HUDEP-2 (cell line): ENCODE results near the gene MAP6.
"Not testable (repeated sequence)": the region's sequence is repeated elsewhere in the genome, so short reads cannot be mapped to it uniquely, and the experiment has no call there.

Experiments used
- DNase-seq, 76 experiments: peaks; one replicate each; lab custom pipeline; 2025; ENCODE audit not compliant: unreplicated experiment in 76 of 76; lab: John Stamatoyannopoulos, UW

MAP6 gene

DNA sequence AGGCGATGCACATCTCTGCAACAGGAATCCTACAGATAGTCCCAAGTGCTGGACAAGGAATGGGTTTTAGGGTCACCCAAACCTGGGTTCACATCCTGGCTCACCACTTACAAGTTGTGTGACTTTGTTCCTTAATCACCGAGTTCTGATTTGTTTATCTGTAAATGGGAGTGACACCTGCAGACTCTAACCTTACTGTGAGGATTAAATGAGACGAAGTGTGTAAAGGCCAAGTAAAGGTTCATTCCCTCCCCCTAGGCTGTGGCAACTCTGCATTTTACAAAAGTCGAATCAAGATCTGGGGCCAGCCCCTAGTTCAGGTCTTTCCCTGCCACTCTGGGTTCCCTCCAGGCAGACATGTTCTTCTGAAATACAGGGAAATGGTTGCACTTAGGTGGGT is 71.9 kb downstream of the MAP6 start:
- DNase-seq: no peak

DNA sequence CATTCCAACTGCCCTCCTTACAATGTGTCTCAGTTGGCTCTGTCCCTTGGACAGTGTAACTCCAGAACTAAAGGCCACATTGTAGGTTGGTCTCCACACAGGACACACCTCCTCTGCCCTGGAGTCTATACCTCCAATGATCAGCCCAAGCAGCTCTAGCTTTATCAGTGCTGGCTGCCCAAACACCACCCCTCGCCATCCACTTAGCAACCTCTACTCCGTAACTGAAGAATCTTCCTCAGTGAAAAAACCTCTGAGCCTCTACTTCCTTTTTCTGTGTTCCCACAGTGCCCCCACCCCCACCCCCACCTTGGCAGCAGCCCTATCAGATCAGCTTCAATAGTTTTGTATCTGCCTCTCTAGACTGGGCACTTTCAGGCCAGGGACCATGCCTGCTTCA is 73.4 kb downstream of the MAP6 start:
- DNase-seq: peak in 54 of 76 experiments; percentile 15 to 75 (median 40)

DNA sequence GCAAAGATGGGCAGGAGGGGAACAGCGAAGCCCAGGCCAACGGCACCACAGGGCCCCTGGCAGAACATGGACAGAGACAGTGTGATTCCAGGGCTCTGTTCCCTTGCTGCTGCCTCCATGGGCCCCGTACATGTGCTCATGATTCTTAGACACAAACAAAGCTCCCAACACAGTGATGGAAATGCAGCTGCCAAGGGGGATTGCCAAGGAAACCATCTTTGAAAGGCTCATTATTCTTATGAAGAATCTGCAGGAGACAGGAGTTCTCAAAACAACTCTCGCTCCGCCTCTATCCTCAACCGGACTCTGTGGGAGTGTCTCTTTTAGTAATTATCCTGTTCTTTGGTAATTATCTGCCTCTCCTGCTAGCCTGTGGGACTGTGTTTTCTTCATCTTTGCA is 74.6 kb downstream of the MAP6 start:
- no peak for DNase-seq

DNA sequence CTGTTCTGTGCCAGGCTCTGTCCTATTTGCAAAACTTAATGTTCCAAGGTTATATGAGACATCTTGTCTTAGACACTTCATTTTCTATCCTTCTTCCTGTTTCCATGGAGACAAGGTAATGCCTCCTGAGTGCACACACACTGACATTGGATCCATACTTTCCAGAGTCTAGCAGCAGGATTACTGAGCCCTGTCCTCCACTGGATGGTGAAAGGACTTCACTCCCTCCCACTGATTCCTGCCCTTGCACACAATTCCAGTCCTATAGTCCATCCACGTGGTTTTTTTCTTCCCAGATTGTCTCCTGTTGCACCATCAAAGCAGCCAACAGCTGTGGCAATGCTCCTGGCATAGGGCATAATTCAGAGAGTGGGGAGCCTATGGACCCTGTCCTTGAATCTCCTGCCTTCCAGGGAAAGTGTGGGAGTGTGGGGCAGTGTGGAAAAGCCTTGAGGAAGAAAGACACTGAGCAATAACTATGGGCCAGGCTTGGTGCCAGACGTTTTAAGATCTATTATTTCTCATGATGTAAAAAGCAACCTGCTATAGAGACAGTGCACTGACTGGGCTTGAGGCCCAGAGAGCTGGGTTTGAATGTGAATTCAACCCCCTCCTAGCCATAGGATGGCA is 75.4 kb downstream of the MAP6 start:
- DNase-seq: no peak

DNA sequence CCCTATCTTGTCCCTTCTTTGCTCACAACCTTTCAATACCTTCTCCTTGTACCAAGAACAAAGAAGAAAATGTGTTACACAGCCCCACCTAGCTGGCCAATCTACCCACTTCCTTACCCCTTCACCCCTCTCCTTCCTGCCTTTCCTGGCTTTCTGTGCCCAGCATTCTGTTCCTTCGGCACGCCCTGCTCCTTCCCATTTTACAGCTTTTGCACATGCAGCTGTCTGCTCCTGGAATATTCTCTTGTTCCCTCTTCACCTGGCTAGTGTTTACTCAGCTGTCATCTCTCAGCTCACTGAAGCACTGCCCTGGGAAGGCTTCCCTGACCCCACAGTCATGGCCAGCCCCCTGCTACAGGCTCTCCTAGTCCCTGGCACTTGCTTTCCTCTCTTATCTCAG is 76.1 kb downstream of the MAP6 start:
- peak in 1 of 76 experiments; percentile 7 for DNase-seq

DNA sequence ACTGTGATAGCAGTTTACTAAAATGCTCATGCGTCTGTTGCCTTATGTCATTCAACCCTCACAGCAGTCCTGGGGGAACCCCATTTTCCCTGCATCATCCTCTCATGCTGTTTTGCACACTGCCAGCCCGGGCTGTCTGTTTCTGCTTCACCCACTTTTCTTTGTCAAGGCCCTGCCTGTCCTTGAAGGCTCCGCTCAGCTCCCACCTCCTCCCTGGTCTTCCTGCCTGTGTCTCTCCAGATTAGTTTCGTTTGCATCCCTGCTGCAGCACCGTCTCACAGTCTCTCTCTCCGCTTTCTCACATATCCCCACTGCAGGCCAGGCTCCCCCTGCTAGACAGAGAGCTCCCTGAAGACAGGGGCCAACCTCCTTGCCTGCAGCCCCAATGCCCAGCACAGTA is 76.9 kb downstream of the MAP6 start:
- no peak for DNase-seq

GRCh38 chr11:75591371-75591770 is 77.5 kb downstream of the MAP6 start:
- DNase-seq: peak in 2 of 76 experiments; percentile 13 to 18

DNA sequence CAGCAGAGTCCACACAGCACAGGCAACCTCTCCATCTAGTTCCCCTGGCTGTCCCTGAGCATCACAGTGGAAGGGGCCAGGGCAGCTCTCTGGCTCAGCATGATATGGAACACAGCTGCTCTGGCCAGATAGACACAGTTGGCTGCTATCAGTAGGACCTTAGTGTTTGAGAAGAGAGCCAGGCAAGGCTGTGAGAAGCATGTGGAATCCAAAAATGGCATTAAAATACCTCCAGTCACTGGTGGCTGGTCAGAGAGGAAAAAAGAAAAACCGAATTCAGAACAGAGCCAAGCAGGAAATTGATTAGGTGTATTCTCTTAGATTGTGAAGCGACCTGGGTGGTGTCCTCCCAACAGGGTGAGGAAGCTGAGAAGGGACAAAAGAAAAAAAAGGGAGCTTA is 78.9 kb downstream of the MAP6 start:
- DNase-seq: peak in 74 of 76 experiments; percentile 31 to 95 (median 86)

GRCh38 chr11:75589051-75589450 is 79.8 kb downstream of the MAP6 start:
- no peak for DNase-seq

DNA sequence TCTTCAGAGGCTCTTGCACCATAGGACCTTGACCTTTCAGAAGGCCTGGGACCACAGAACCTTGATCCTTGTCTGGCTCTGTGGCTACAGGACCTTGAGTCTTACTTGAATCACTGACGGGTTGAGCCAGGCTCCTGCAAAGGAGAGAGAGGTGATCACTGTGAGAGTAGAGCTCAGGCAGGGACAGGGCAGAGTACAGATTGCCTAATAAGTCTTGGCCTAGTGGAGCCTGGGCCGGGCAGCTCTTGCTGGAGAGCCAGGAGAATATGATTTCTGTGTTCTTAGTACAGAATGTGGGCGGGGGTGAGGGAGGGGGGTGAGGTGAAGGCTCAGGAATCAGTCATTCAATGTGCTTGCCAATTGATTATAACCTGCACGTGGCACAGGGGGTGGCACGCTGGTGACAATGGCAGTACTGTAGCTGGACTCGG is 80.8 kb downstream of the MAP6 start:
- DNase-seq: peak in 1 of 76 experiments; percentile 12

- DNase-seq: no peak
These were observed 82.4 kb downstream of the MAP6 start for GRCh38 chr11:75586395-75586794.

GRCh38 chr11:75585293-75585670 is 83.6 kb downstream of the MAP6 start:
- DNase-seq: no peak

DNA sequence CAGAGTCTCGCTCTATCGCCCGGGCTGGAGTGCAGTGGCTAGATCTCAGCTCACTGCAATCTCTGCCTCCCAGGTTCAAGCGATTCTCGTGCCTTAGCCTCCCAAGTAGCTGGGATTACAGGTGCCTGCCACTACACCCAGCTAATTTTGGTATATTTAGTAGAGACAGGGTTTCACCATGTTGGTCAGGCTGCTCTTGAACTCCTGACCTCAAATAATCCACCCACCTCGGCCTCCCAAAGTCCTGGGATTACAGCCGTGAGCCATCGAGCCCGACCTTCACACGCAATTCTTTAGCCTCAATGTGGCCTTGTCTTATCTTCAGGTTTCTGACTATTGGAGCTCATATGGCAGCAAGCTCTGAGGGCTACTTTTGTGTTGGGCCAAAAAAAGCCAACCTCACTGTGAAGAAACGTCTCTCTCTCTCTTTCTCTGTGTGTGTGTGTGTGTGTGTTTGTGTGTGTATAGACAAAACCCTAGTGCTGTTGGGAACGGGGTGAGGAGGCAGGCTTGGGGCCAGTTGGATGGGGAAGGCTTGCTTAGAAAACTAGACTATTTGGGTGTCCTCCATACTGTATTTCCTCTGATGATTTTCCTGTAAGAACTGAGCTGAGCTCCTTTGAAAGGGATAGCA is 84.1 kb downstream of the MAP6 start:
- DNase-seq: not testable (repeated sequence)

- DNase-seq: peak in 34 of 76 experiments; percentile 16 to 59 (median 35)
These were observed 84.8 kb downstream of the MAP6 start for GRCh38 chr11:75583718-75584658.

- peak in 60 of 76 experiments; percentile 17 to 70 (median 54) for DNase-seq
These were observed 85.7 kb downstream of the MAP6 start for GRCh38 chr11:75582895-75583717.

- no peak for DNase-seq
These were observed 86.3 kb downstream of the MAP6 start for GRCh38 chr11:75582506-75582894.

GRCh38 chr11:75579841-75580240 is 89.0 kb downstream of the MAP6 start:
- no peak for DNase-seq

- no peak for DNase-seq
These were observed 89.9 kb downstream of the MAP6 start for GRCh38 chr11:75578977-75579376.

DNA sequence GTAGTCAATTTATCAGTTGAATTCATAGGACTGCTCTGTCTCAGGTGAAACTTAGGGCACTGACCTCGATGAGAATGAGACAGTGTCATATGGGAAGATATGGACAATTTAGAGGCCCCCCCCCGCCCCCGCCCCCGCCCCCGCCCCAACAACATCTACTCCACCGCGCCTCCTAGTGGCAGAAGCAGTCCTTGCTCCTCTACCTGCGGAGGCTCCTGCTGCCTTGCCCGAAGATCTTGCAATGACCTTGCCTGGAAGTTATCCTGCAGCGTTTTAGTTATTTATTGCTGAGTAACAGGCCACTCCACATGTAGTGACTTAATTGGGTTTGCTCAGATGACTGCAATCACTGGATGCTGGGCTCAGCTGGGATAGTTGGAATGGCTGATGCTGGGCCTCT is 91.6 kb downstream of the MAP6 start:
- DNase-seq: peak in 46 of 76 experiments; percentile 7 to 66 (median 37)

DNA sequence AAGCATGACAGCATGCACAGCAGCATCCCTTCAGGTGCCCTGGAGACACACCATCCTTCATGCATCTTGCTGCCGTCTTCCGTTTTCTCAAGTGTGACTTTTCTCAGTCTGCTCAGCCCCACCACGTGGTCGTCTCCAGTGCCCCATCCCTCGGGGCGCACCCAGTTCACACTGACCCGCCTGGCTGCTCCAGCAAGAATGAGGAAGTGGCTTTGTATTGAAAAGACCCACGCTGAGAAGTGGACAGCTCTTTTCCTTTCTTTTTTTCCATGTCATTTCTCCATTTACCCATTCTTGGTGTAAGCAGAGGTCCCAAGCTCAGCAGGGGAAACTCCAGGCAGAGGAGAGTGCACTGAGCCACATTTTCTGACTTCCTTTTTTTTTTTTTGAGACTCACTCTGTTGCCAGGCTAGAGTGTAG is 92.3 kb downstream of the MAP6 start:
- DNase-seq: peak in 71 of 76 experiments; percentile 10 to 80 (median 56)
